HG03045 (cell line): ENCODE measurements around the gene SLC4A11.

Experiments
- ATAC-seq: cut with Tn5 transposase; IDR thresholded peaks from one replicate; pipeline ENCODE4 v1.9.1; 2021; ENCODE audit warnings: mild to moderate bottlenecking, moderate library complexity; ENCODE audit not compliant: unreplicated experiment

SLC4A11 gene

GRCh38 chr20:3239026-3239866 lies at the start of gene SLC4A11:
Gene SLC4A11 (minus strand): TSS chr20:3239190. CDS start chr20:3239137, 53 bp downstream.
- ATAC-seq: no peak

GRCh38 chr20:3283222-3283820 lies 44.3 kb upstream of the SLC4A11 start:
- no peak for ATAC-seq

GRCh38 chr20:3282271-3283221 lies 43.6 kb upstream of the SLC4A11 start:
- no peak for ATAC-seq

GRCh38 chr20:3281437-3281836 lies 42.4 kb upstream of the SLC4A11 start:
- no peak for ATAC-seq

- no peak for ATAC-seq
These were observed 40.8 kb upstream of the SLC4A11 start for GRCh38 chr20:3279761-3280160.

GRCh38 chr20:3277686-3278465 lies 38.9 kb upstream of the SLC4A11 start:
- ATAC-seq: no peak

GRCh38 chr20:3276680-3277015 lies 37.7 kb upstream of the SLC4A11 start:
- ATAC-seq: no peak

GRCh38 chr20:3275966-3276679 lies 37.1 kb upstream of the SLC4A11 start:
- ATAC-seq: no peak

GRCh38 chr20:3275064-3275935 lies 36.3 kb upstream of the SLC4A11 start:
- ATAC-seq: no peak

- ATAC-seq: no peak
These were observed 34.4 kb upstream of the SLC4A11 start for GRCh38 chr20:3273371-3273770.

GRCh38 chr20:3270051-3270450 lies 31.1 kb upstream of the SLC4A11 start:
- ATAC-seq: no peak

GRCh38 chr20:3262566-3262965 lies 23.6 kb upstream of the SLC4A11 start:
- no peak for ATAC-seq

GRCh38 chr20:3258429-3258828 lies 19.4 kb upstream of the SLC4A11 start:
- ATAC-seq: no peak

GRCh38 chr20:3255728-3256127 lies 16.7 kb upstream of the SLC4A11 start:
- no peak for ATAC-seq

GRCh38 chr20:3251806-3252205 lies 12.8 kb upstream of the SLC4A11 start:
- no peak for ATAC-seq

GRCh38 chr20:3250091-3250504 lies 11.1 kb upstream of the SLC4A11 start:
- no peak for ATAC-seq

- ATAC-seq: no peak
These were observed 10.0 kb upstream of the SLC4A11 start for GRCh38 chr20:3248993-3249347.

- no peak for ATAC-seq
These were observed 9.4 kb upstream of the SLC4A11 start for GRCh38 chr20:3248167-3248992.
